PFSK-1 (cell line): ENCODE measurements around the gene HES3.

ENCODE experiments used
- FOXP2 ChIP-seq: optimal IDR thresholded peaks from 2 replicates; pipeline ENCODE3; 2011; ENCODE audit warnings: borderline replicate concordance, control low read depth, inconsistent platforms; ENCODE audit not compliant: insufficient read depth; ENCODE audit errors: extremely low read length, extremely low read depth
- POLR2AphosphoS5 ChIP-seq: IDR thresholded peaks from 2 replicates; pipeline ENCODE4 v1.6.1; 2012; ENCODE audit warnings: low read depth, mild to moderate bottlenecking, control low read depth, low read length, moderate library complexity
- REST ChIP-seq, 2 experiments: IDR thresholded peaks; 2 replicates each; pipeline versions ENCODE4 v1.6.1 to v1.8.0; 2011 to 2012; ENCODE audit warnings: low read depth in 2 of 2, low read length in 2 of 2, control low read depth in 1 of 2, inconsistent platforms in 1 of 2, mild to moderate bottlenecking in 1 of 2, moderate library complexity in 1 of 2; ENCODE audit not compliant: insufficient read depth in 1 of 2
- SIN3A ChIP-seq: IDR thresholded peaks from 2 replicates; pipeline ENCODE4 v1.6.1; 2012; ENCODE audit warnings: mild to moderate bottlenecking, low read length, moderate library complexity, borderline replicate concordance; ENCODE audit not compliant: insufficient read depth
- TAF1 ChIP-seq: IDR thresholded peaks from 2 replicates; pipeline ENCODE4 v1.6.1; 2012; ENCODE audit warnings: low read length, control low read depth, borderline replicate concordance; ENCODE audit not compliant: insufficient read depth

Gene HES3

GRCh38 chr1:6265151-6265550 lies 21.2 kb downstream of the HES3 start:
- TF ChIP-seq FOXP2: no peak
- no peak for TF ChIP-seq REST (IDR thresholded peaks at IDR 0.05; ENCODE audit: insufficient read depth in 1 of 2, low read depth in 2 of 2, low read length in 2 of 2)
- no peak for TF ChIP-seq TAF1
- no peak for TF ChIP-seq SIN3A
- TF ChIP-seq POLR2AphosphoS5: no peak

GRCh38 chr1:6266641-6267040 lies 22.7 kb downstream of the HES3 start:
- TF ChIP-seq TAF1: no peak
- TF ChIP-seq FOXP2: no peak
- no peak for TF ChIP-seq SIN3A
- no peak for TF ChIP-seq POLR2AphosphoS5
- TF ChIP-seq REST (IDR thresholded peaks at IDR 0.05; ENCODE audit: insufficient read depth in 1 of 2, low read depth in 2 of 2, low read length in 2 of 2): no peak

- TF ChIP-seq TAF1: no peak
- no peak for TF ChIP-seq FOXP2
- no peak for TF ChIP-seq SIN3A
- no peak for TF ChIP-seq REST (IDR thresholded peaks at IDR 0.05; ENCODE audit: insufficient read depth in 1 of 2, low read depth in 2 of 2, low read length in 2 of 2)
- TF ChIP-seq POLR2AphosphoS5: no peak
Measured at GRCh38 chr1:6267686-6268322, 23.8 kb downstream of the HES3 start.

DNA sequence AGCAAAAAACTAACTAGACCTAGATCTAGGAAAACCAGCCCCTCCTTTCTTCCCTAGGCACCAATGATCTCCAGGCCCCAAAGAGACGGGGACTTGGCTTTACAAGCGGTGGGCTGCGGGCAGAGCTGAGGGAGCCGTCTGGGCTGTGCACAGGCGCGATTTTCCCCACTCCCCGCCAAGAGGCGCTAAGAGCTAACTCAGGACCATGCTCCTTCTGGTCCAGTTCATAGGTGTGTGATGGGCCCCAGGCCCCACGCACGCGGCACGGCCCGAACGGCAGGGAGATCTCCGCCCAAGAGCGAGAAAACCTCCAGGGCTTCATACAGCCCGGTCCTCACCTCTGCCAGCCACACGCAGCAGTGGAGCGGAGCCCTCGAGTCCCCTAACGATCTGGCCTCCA lies 24.4 kb downstream of the HES3 start:
- TF ChIP-seq FOXP2 (no peak), SIN3A (no peak), TAF1 (no peak), POLR2AphosphoS5 (no peak), REST (IDR thresholded peaks at IDR 0.05; ENCODE audit: insufficient read depth in 1 of 2, low read depth in 2 of 2, low read length in 2 of 2) (no peak)
